ENCODE measurements around the gene LARP6.
"Not testable (repeated sequence)": the region's sequence is repeated elsewhere in the genome, so short reads cannot be mapped to it uniquely, and the experiment has no call there.

Gene LARP6

GRCh38 chr15:70829371-70830166 lies 24.4 kb downstream of the LARP6 start:
- no peak for DNase-seq (ENCODE audit: low spot score)

GRCh38 chr15:70827721-70828120 lies 26.2 kb downstream of the LARP6 start:
- DNase-seq (ENCODE audit: low spot score) = no peak

- no peak for DNase-seq (ENCODE audit: low spot score)
Observed at GRCh38 chr15:70826634-70827033, 27.3 kb downstream of the LARP6 start.

GRCh38 chr15:70825841-70826240 lies 28.1 kb downstream of the LARP6 start:
- DNase-seq (ENCODE audit: low spot score) = no peak

- DNase-seq (ENCODE audit: low spot score) = no peak
Observed at GRCh38 chr15:70823196-70823595, 30.8 kb downstream of the LARP6 start.

GRCh38 chr15:70820214-70820613 lies 33.7 kb downstream of the LARP6 start:
- no peak for DNase-seq (ENCODE audit: low spot score)

- DNase-seq (ENCODE audit: low spot score) = no peak
Observed at GRCh38 chr15:70818580-70818979, 35.4 kb downstream of the LARP6 start.

- DNase-seq (ENCODE audit: low spot score) = no peak
Observed at GRCh38 chr15:70817266-70817665, 36.7 kb downstream of the LARP6 start.

- no peak for DNase-seq (ENCODE audit: low spot score)
Observed at GRCh38 chr15:70815604-70816003, 38.4 kb downstream of the LARP6 start.

- DNase-seq (ENCODE audit: low spot score) = not testable (repeated sequence)
Observed at GRCh38 chr15:70815011-70815410, 38.9 kb downstream of the LARP6 start.

- DNase-seq (ENCODE audit: low spot score) = no peak
Observed at GRCh38 chr15:70812827-70813364, 41.1 kb downstream of the LARP6 start.

GRCh38 chr15:70810916-70811578 lies 42.9 kb downstream of the LARP6 start:
- DNase-seq (ENCODE audit: low spot score) = no peak

- DNase-seq (ENCODE audit: low spot score) = no peak
Observed at GRCh38 chr15:70806992-70807712, 46.8 kb downstream of the LARP6 start.

GRCh38 chr15:70804388-70804787 lies 49.6 kb downstream of the LARP6 start:
- not testable (repeated sequence) for DNase-seq (ENCODE audit: low spot score)

GRCh38 chr15:70802629-70803028 lies 51.3 kb downstream of the LARP6 start:
- no peak for DNase-seq (ENCODE audit: low spot score)

GRCh38 chr15:70801109-70801508 lies 52.8 kb downstream of the LARP6 start:
- DNase-seq (ENCODE audit: low spot score) = no peak

GRCh38 chr15:70799667-70800450 lies 54.1 kb downstream of the LARP6 start:
- DNase-seq (ENCODE audit: low spot score) = no peak

- no peak for DNase-seq (ENCODE audit: low spot score)
Observed at GRCh38 chr15:70797464-70797863, 56.5 kb downstream of the LARP6 start.

- no peak for DNase-seq (ENCODE audit: low spot score)
Observed at GRCh38 chr15:70796516-70797310, 57.2 kb downstream of the LARP6 start.

GRCh38 chr15:70795311-70795665 lies 58.7 kb downstream of the LARP6 start:
- no peak for DNase-seq (ENCODE audit: low spot score)
